Lower leg skin (tissue), 3 donors: ENCODE data around the gene LHFPL2.

ENCODE experiments used
- CTCF ChIP-seq, 3 donors: fragments of 450-650 bp; IDR thresholded peaks; one replicate each; pipeline ENCODE4 v1.5.1; 2016; ENCODE audit warnings: antibody characterized with exemption in 3 of 3, mild to moderate bottlenecking in 3 of 3, moderate library complexity in 2 of 3
- POLR2A ChIP-seq, 2 donors: fragments of 450-650 bp; IDR thresholded peaks; one replicate each; pipeline ENCODE4 v1.6.1; 2016 to 2017; ENCODE audit warnings: antibody characterized with exemption in 2 of 2, mild to moderate bottlenecking in 1 of 2, moderate library complexity in 1 of 2

- TF ChIP-seq CTCF (IDR thresholded peaks at IDR 0.05), result no peak
- TF ChIP-seq POLR2A (IDR thresholded peaks at IDR 0.05), result no peak
Observed at GRCh38 chr5:78509145-78509865, 139.3 kb downstream of the LHFPL2 start.
